ENCODE measurements around the gene IRF5.

Gene IRF5

DNA sequence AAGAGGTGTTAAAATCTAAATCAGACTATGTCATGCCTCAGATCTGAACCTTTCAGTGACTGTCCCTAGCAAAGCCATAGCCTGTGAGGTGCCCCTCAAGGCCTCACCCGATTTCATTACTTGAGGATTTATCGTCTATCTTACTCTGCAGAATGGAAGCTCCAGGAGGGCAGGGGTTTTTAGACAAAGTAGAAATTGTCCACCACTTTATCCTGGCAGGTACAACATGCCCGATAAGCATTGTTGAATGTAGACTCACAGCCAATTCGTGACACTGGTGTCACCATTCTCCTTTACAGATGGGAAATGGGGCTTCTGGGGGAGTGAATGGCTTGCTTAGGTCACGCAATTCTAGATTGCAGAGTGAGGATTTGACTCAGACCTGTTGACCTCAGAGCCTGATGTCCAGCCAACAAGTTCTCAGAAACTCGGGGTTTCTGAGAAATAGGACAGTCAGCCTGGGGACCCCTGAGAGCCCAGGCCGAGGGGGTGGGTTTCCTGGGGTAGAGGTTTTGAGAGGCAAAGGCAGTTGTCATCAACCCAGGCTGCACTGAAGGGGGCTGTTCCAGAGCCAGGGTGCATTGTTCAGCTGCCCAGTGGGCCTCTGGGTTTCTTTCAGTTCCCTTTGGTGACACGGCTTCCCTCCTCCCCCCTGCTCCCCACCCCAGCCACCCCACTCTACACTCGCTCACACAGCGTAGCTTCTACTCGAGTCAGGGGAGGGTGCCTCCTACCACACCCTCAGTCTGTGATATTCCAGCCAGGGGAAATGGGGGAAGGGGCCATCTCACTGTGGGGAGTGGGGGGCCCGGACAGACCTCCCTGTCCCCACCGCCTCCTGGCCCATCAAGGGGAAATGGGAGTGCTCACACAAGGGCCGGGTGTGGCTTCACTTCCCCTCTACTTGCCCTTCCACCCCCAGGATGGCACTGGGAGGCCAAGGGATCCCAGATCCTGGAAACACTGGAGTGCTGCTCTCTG is 3.1 kb upstream of the IRF5 start:
- no peaks in the 10 kb centered on the region for H3K36me3 ChIP-seq
- H3K27me3 ChIP-seq, result peaks cover 0 to 50% of the 10 kb centered on the region in 2 donors
- no peak overlapping the region for H3K4me3 ChIP-seq
- TF ChIP-seq, protein P1, sequence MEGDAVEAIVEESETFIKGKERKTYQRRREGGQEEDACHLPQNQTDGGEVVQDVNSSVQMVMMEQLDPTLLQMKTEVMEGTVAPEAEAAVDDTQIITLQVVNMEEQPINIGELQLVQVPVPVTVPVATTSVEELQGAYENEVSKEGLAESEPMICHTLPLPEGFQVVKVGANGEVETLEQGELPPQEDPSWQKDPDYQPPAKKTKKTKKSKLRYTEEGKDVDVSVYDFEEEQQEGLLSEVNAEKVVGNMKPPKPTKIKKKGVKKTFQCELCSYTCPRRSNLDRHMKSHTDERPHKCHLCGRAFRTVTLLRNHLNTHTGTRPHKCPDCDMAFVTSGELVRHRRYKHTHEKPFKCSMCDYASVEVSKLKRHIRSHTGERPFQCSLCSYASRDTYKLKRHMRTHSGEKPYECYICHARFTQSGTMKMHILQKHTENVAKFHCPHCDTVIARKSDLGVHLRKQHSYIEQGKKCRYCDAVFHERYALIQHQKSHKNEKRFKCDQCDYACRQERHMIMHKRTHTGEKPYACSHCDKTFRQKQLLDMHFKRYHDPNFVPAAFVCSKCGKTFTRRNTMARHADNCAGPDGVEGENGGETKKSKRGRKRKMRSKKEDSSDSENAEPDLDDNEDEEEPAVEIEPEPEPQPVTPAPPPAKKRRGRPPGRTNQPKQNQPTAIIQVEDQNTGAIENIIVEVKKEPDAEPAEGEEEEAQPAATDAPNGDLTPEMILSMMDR (IDR thresholded peaks at IDR 0.05), result no peak
- intact Hi-C loops (cut with DNase I; ENCODE audit: low total_unique reads), result no loop called here
- no peaks in the 10 kb centered on the region for H3K9me3 ChIP-seq
- DNase-seq, result no peak
- H3K27ac ChIP-seq, result no peak overlapping the region
- peaks cover 0 to 25% (median 19%) of the 10 kb centered on the region in 4 donors for H3K4me1 ChIP-seq

DNA sequence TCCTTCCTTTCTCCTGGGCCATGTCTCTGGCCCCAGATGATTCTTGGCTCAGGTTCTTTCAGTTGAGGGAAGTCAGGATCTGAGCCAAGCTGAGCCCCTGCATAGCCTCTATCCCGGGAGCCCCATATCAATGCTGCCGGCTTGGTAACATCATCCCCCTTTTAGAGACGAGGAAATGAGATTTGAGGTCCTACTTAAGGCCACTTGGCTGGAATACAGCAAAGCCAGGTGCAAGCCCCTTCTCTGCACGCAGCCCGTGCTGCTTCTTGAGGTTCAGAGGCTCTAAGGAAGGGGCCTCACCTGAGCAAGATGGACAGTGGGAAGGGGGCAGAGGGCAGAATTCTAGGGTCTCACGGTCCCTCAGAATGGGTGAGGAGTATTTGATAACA is 2.4 kb upstream of the IRF5 start:
- Histone ChIP-seq H3K9me3 (no peaks in the 10 kb centered on the region), H3K4me3 (no peak overlapping the region), H3K4me1 (peaks cover 0 to 25% (median 19%) of the 10 kb centered on the region in 4 donors), H3K27me3 (peaks cover 0 to 53% of the 10 kb centered on the region in 2 donors), H3K36me3 (no peaks in the 10 kb centered on the region), H3K27ac (no peak overlapping the region)
- no peak for DNase-seq
- intact Hi-C loops (cut with DNase I; ENCODE audit: low total_unique reads), result no loop called here
- TF ChIP-seq, protein P1 (IDR thresholded peaks at IDR 0.05), result no peak

DNA sequence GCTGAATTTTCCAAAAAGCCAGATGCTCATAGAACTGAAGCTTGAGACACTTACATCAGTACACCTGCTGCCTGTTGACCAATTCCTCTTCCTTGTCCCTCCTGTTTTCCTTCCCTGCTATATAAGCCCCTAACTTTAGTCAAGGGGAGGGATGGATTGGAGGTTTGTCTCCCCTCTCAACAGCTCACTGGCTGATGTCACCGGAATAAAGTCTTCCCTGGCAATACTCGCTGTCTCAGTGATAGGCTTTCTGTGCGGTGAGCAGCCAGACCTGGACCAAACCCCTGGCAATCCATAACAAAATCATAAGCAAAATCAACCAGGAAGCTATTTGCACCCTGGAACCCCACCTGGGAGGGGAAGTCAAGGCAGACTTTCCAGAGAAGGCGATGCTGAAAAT is 929 bp upstream of the IRF5 start:
- peaks cover 0 to 25% (median 19%) of the 10 kb centered on the region in 4 donors for H3K4me1 ChIP-seq
- no peak overlapping the region for H3K27ac ChIP-seq
- intact Hi-C loops (cut with DNase I; ENCODE audit: low total_unique reads), result no loop called here
- no peaks in the 10 kb centered on the region for H3K36me3 ChIP-seq
- no peaks in the 10 kb centered on the region for H3K9me3 ChIP-seq
- TF ChIP-seq, protein P1 (IDR thresholded peaks at IDR 0.05), result no peak
- H3K4me3 ChIP-seq, result no peak overlapping the region
- no peak for DNase-seq
- peaks cover 0 to 62% of the 10 kb centered on the region in 2 donors for H3K27me3 ChIP-seq

DNA sequence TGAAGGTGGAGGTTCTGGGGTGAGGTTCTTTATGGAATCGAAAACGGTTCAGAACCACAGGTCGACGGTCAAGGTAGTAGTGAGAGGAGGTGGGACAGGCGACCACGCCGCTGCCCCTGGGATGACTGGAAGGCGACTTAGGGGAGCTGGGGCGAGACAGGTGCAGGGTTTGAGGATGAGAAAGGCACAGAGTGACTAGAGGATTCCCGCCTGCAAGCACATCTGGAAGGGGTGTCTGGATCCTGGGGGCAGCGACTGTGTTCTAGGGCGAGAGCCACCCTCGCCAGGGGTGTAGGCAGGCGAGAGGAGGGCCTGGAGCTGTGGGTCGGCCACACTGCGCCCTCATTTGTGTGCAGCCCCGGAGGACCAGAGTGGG is 468 bp upstream of the IRF5 start:
- Histone ChIP-seq H3K4me1 (peaks cover 0 to 25% (median 19%) of the 10 kb centered on the region in 4 donors), H3K9me3 (no peaks in the 10 kb centered on the region), H3K27me3 (peaks cover 0 to 61% of the 10 kb centered on the region in 2 donors), H3K27ac (no peak overlapping the region), H3K36me3 (no peaks in the 10 kb centered on the region), H3K4me3 (peak overlapping the region; percentile 57 to 58)
- TF ChIP-seq, protein P1 (IDR thresholded peaks at IDR 0.05), result no peak
- DNase-seq, result no peak
- intact Hi-C loops (cut with DNase I; ENCODE audit: low total_unique reads), result no loop called here

DNA sequence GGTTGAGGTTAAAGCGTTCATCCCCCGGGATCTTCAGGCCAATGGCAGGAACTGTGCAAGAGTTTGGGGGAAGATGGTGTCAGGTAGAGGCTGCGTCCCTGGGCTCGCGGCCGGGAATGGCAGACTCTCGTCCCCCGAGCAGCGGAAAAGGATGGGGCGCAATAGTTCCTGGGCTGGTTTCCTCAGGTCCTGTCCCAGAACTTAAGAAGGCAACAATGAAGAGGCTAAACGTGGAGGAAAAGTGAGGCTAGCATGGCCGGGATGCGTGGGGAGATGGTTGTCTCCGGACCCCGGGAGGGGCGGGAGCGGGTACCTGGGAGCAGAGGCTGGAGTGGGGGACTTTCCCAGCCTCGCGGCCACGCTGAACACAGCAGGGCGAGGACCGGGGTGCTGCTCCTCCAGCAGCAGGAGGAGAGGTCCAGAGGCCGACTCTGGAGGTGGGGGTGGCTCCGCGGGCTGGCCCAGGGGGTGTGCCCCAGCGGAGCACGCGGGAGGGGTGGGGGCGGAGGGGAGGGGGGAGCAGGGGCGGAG is 882 bp downstream of the IRF5 start:
- no peak overlapping the region for H3K27ac ChIP-seq
- no peak for DNase-seq

More for the DNA sequence above, 882 bp downstream of the IRF5 start:
- Histone ChIP-seq H3K9me3 (no peaks in the 10 kb centered on the region), H3K4me3 (peak overlapping the region; percentile 57 to 58), H3K36me3 (no peaks in the 10 kb centered on the region), H3K4me1 (peaks cover 0 to 25% (median 19%) of the 10 kb centered on the region in 4 donors), H3K27me3 (peaks cover 0 to 51% of the 10 kb centered on the region in 2 donors)
- intact Hi-C loops (cut with DNase I; ENCODE audit: low total_unique reads), result no loop called here
- TF ChIP-seq, protein P1 (IDR thresholded peaks at IDR 0.05), result no peak

Data from tibial artery (tissue), 4 donors.